Breast epithelium (tissue), 3 donors: ENCODE data around the gene MAB21L2.

Experiments used
- CTCF ChIP-seq, 3 donors: fragments of 450-650 bp; IDR thresholded peaks; one replicate each; pipeline ENCODE4 v1.5.1; 2016 to 2017; ENCODE audit warnings: antibody characterized with exemption in 3 of 3, mild to moderate bottlenecking in 3 of 3, moderate library complexity in 3 of 3
- POLR2A ChIP-seq: fragments of 450-650 bp; IDR thresholded peaks from one replicate; pipeline ENCODE4 v1.6.1; 2016; ENCODE audit warnings: antibody characterized with exemption, mild to moderate bottlenecking, moderate library complexity

DNA sequence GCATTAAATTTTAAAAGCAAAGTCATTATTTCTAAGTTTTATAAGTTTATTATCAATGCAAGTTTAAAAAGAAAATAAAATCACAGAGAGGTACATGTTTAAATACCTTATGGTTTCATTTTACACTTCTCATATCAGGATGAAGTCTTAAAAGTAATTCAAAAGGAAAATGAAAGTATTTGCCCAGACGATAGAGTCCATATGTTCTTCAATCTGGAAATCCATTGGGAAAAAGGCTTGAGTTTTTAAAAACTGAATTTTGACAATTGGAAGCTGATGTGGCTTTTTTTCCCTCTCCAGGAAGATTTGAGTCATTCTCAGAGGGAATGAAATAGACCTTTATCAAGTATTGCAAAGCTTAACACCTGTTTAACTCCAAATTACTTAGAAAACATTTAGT, 37.1 kb downstream of the MAB21L2 start:
- no peak for TF ChIP-seq CTCF (IDR thresholded peaks at IDR 0.05)
- TF ChIP-seq POLR2A = no peak
